Measurements from ENCODE around the gene PSMD13. TPM values are rescaled to one million over a fixed set of nuclear protein-coding genes. Genes with fewer than 3 reads are reported as not detected.
"Not testable (repeated sequence)": the region's sequence is repeated elsewhere in the genome, so short reads cannot be mapped to it uniquely, and the experiment has no call there.

Gene PSMD13
- 100 to 1,000 TPM; 348 to 399 (median 390) TPM for total RNA-seq

DNA sequence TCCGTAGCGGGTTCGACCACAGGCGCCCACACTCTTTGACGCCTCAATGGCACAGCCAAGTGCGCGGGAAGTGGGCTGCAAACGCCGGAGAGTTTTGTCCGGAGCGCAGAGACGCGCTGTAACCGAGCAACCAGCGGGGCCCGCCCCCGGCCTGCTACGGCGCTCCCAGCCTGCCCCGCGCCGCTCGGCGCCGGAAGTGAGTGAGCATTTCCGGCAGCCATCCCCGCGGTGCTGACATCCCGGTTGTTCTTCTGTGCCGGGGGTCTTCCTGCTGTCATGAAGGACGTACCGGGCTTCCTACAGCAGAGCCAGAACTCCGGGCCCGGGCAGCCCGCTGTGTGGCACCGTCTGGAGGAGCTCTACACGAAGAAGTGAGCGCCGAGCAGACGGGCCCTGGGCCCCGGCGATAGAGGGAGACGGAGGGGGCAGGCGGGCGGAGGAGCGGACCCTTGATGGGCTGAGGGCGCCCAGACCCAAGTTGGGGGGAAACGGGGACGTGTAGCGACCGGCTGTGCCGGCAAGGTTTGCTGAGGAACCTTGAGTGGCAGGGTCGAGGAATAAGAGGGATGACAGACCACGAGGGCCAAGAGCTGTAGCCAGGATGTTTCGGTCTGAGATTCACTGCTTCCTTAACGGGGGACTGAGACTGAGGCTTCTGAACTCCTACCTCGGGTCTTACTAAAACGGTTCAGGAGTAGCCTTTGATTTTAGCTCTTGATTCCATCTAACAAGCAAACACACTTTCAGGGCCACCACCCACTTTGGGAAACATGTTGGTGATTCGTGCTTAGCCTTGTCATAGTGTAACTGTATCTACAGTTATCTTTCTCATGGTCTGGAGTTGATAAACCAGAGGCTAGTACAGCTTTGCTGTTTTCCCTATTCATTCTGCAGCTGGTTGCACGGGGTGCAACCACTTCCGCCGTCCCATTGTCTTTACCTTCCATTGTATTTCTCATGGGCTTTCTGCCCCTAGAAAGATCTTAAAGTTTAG, at the start of gene PSMD13:
TSS of gene PSMD13 (plus strand) at position 203 of the 994 bp plus-strand sequence. CDS start at position 277, 74 bp downstream.
- H3K27me3 Mint-ChIP-seq (ENCODE audit: low read depth), result no peaks in the 10 kb centered on the region
- H3K4me1 Mint-ChIP-seq (ENCODE audit: low read depth), result peaks cover 50% of the 10 kb centered on the region
- peak within 1 kb of the TSS; percentile 97 for H3K4me3 Mint-ChIP-seq

DNA sequence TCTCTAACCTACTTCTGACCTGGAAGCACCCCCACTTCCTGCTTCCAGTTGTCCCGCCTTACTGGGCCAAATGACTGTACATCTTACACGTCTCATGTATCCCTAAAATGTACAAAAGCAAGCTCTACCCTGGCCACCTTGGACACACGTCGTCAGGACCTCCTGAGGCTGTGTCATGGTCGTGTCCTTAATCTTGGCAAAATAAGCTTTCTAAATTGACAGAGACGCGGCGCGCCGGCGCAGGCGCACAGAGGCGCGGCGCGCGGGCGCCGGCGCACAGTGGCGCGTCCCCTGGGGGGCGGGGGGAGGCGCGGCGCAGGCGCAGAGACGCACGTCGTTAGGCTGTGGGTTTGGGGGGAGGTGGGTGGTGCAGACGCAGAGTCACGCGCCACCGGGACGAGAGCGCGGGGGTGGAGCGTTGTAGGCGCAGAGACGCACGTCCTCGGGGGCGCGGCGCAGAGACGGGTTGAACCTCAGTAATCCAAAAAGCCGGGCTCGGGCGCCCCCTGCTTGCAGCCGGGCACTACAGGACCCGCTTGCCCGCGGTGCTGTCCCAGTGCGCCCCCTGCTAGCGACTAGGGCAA, 47.5 kb upstream of the PSMD13 start:
- H3K27me3 Mint-ChIP-seq (ENCODE audit: low read depth); H3K36me3 Mint-ChIP-seq (ENCODE audit: insufficient read depth); H3K4me1 Mint-ChIP-seq (ENCODE audit: low read depth); DNase-seq; H3K4me3 Mint-ChIP-seq; H3K9me3 Mint-ChIP-seq: not testable (repeated sequence)
- ATAC-seq, result peak in 1 of 2 donors; percentile 4

More for the DNA sequence above, at the start of gene PSMD13:
- H3K36me3 Mint-ChIP-seq (ENCODE audit: insufficient read depth), result peaks cover 27% of the 10 kb centered on the region
- no peaks in the 10 kb centered on the region for H3K9me3 Mint-ChIP-seq
- peak; percentile 82 for DNase-seq
- peak; percentile 82 to 85 for ATAC-seq

DNA sequence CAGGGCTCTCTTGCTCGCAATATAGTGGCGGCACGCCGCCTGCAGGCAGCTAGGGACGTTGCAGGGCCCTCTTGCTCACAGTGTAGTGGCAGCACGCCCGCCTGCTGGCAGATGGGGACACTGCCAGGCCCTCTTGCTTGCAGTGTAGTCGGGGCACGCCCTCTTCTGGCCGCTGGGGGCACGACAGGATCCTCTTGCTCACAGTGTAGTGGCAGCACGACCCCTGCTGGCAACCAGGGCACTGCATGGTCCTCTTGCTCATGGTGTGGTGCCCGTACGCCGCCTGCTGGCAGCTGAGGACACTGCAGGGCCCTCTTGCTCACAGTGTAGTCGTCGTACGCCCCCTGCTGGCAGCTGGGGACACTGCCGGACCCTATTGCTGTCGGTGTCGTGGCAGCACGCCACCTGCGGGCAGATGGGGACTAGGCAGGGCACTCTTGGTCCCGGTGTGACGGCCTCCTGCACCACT, 46.9 kb upstream of the PSMD13 start:
- peak; percentile 63 to 80 for ATAC-seq
- not testable (repeated sequence) for H3K36me3 Mint-ChIP-seq (ENCODE audit: insufficient read depth); H3K4me1 Mint-ChIP-seq (ENCODE audit: low read depth); H3K9me3 Mint-ChIP-seq; H3K27me3 Mint-ChIP-seq (ENCODE audit: low read depth); DNase-seq; H3K4me3 Mint-ChIP-seq

DNA sequence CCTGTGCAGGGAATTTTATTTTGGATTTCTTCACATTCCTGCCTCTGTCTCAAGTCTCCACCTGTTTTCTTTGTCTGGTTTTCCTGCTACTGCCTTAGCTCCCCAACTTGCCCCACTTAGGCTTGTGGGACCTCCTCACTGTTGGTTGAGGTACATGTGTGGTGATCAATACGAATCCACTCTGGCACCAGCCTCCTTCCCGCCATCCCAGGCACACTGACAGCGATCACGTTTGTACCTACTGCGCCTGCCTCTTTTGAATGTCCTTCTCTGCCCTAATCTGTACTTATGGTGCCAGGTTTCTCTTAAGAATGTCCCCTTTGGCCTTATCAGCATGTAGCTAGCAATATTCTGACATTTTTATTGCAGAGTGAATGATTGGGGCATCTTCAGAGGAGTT, 46.2 kb upstream of the PSMD13 start:
- not testable (repeated sequence) for H3K4me1 Mint-ChIP-seq (ENCODE audit: low read depth); H3K36me3 Mint-ChIP-seq (ENCODE audit: insufficient read depth); DNase-seq

DNA sequence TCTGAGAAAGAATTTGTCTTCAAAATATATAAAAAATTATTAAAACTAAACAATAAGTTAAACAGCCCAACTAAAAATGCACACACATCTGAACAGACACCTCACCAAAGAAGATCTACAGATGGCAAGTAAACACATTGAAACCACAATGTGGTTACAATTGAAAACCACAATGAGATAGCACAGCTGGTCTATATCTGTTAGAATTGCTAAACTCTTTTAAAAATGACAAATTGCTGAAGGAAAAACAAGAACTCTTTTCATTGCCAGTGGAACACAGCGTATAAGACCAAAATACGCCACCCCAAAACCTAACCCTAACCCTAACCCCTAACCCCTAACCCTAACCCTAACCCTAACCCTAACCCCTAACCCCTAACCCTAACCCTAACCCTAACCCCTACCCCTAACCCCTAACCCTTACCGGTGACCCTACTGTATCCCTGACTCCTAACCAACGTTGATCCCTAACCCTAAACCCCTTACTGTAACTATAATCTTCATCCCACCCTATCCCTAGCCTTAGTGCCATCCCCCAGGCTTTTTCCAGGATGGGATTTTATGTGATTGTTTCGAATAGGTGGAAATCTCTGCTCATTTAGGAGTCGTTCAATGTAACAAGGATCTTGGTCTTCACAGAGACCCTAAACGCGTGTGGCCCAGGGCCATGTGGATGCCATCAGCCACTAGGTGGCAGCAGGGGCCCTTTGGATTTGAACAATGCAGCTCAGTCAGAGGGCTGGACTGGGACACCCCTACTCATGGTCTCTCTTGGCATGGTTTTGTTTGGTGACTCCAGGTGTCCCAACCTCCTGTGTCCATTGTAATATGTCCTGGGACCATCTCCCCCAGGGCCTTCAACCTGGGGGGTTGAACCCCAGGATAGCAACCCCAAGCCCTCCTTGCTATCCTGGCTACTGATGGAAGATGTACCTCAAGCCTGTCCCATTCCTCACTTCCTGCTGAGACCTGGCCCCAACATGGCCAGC, 45.0 kb upstream of the PSMD13 start:
- H3K4me1 Mint-ChIP-seq (ENCODE audit: low read depth); H3K27me3 Mint-ChIP-seq (ENCODE audit: low read depth); H3K4me3 Mint-ChIP-seq; H3K36me3 Mint-ChIP-seq (ENCODE audit: insufficient read depth); H3K9me3 Mint-ChIP-seq: not testable (repeated sequence)
- peak; percentile 63 to 85 for ATAC-seq
- DNase-seq, result peak; percentile 68

More for the DNA sequence above, 46.2 kb upstream of the PSMD13 start:
- ATAC-seq; H3K27me3 Mint-ChIP-seq (ENCODE audit: low read depth); H3K9me3 Mint-ChIP-seq; H3K4me3 Mint-ChIP-seq: not testable (repeated sequence)

DNA sequence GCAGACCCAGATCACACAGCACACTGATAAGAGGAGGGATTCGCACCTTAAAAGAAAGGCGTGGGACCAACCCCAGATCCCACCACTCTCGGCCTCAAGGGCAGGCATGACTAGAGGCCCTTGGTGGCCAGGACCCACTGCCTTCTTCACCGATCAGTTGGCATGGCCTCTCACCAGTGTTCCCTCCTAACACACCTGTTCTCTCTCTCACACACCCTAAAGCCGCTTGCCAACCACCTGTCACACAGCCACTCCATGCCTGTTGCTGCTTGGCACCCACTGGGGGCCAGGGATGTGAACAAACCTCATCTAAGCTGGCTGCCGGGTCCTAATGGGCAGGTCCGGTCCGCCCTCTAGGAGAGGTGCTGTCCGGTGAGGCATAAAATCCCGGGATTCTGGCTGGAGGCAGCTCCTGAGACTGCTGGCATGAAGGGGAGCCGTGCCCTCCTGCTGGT, 44.1 kb upstream of the PSMD13 start, which contains the start of gene SCGB1C1:
TSS of gene SCGB1C1 (plus strand) at position 405 of the 455 bp plus-strand sequence. CDS start at position 427, 22 bp downstream.
- H3K9me3 Mint-ChIP-seq; ATAC-seq; DNase-seq; H3K27me3 Mint-ChIP-seq (ENCODE audit: low read depth); H3K36me3 Mint-ChIP-seq (ENCODE audit: insufficient read depth); H3K4me3 Mint-ChIP-seq; H3K4me1 Mint-ChIP-seq (ENCODE audit: low read depth): not testable (repeated sequence)

DNA sequence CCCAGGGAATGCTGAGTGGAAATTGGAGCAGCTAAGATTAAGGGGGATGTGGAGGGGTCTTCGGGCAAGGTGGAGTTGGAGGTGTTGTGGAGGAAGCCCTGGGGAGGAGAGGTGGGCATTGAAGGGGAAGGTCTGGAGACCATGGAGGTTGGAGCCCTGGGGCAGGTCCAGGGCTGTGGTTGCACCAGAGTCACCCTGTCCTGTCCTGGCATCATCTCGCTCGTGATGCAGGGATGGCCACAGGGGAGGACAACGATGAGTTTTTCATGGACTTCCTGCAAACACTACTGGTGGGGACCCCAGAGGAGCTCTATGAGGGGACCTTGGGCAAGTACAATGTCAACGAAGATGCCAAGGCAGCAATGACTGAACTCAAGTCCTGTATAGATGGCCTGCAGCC, 43.3 kb upstream of the PSMD13 start:
- not testable (repeated sequence) for ATAC-seq; H3K9me3 Mint-ChIP-seq; H3K27me3 Mint-ChIP-seq (ENCODE audit: low read depth); H3K4me1 Mint-ChIP-seq (ENCODE audit: low read depth); DNase-seq; H3K4me3 Mint-ChIP-seq; H3K36me3 Mint-ChIP-seq (ENCODE audit: insufficient read depth)

DNA sequence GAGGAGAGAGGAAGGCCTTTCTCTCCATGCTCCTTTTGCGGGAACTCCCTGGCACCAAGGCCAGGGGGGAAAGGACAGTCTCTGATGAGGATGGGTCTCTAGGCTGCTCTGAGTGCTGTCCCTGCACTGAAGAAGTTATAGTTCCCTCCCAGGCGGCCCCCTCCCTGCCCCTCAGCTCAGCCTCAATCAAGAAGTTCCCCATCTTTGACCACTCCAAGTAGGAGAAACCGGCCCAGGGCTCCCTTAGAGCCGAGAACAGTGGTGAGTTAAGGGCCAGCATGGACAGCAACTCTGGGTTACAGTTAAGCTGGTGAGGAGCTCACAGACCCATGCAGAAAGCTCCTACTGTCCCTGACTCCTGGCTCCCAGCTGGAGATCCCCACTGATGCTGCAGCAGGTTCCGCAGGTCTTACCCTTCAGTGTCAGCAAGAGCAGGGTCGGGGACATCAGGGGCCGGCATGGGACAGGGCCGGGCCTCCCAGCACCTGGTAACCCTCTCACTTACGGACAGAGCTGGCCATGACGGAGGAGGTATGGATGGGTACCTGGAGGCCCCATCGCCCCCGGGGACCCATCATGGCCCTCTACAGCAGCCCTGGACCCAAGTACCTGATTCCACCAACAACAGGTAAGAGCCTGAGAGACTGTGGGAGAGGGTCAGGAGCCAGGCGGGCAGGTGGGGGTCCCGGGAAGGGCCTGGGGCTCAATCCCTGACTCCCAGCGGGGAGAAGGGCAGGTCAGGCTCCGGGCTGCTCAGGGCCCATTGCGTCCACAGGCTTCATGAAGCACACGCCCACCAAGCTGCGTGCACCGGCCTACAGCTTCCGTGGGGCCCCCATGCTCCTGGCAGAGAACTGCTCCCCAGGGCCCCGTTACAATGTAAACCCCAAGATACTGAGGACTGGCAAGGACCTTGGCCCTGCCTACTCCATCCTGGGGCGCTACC, 39.7 kb upstream of the PSMD13 start:
- no peaks in the 10 kb centered on the region for H3K9me3 Mint-ChIP-seq
- no peak overlapping the region for H3K4me3 Mint-ChIP-seq
- DNase-seq (no peak), ATAC-seq (no peak)
- H3K27me3 Mint-ChIP-seq (ENCODE audit: low read depth), result no peaks in the 10 kb centered on the region
- no peaks in the 10 kb centered on the region for H3K36me3 Mint-ChIP-seq (ENCODE audit: insufficient read depth)
- peaks cover 12% of the 10 kb centered on the region for H3K4me1 Mint-ChIP-seq (ENCODE audit: low read depth)

DNA sequence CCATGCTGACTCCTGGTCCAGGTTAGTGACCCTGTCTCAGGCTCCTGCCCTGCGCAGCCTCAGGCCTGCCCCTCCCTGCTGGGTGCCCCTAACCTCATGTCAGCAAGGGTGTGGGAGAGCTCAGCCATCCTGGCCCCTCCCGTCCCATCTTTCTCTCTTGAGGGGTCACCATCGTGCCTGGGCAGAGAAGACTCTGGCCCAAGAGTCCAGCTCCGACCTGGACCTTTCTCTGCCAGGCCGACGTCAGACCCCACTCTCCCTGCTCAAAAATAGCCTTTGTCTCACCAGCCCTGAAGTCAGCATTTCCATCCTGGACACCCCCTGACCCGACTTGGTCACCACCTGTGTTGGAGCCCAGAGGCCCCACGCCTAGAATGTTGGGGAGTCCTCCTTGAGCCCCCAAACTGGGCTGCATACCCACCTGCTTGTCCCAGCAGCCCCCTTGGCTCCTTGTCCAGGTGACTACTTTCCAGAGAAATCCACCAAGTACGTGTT, 39.0 kb upstream of the PSMD13 start:
- H3K4me1 Mint-ChIP-seq (ENCODE audit: low read depth), result peaks cover 17% of the 10 kb centered on the region

DNA sequence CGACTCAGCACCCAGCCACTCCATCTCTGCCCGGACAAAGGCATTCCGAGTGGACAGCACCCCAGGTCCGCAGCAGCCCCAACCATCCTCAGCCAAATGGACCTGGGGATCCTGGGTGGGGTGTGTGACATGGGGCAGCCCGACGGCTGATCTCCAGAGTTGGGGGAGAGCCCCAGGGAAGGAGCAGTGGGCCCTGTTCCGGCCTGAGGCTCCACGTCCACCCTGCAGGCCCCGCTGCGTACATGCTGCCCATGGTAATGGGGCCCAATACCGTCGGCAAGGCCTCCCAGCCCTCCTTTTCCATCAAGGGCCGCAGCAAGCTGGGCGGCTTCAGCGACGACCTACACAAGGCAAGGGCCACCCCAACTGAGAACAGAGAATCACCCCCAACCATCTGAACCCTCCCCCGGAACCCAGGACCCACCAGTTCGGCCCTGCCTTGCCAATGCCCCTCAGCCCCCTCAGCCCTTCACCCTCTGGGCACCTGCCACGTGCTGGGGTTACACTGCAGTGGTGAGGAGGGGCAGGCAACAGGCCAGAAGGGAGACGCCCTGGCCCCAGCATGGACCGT, 38.5 kb upstream of the PSMD13 start:
- ATAC-seq, result no peak
- Mint-ChIP-seq H3K4me3 (no peak overlapping the region), H3K4me1 (ENCODE audit: low read depth) (peaks cover 22% of the 10 kb centered on the region), H3K36me3 (ENCODE audit: insufficient read depth) (peaks cover 1% of the 10 kb centered on the region), H3K27me3 (ENCODE audit: low read depth) (no peaks in the 10 kb centered on the region), H3K9me3 (no peaks in the 10 kb centered on the region)
- DNase-seq, result no peak

More for the DNA sequence above, 39.0 kb upstream of the PSMD13 start:
- H3K36me3 Mint-ChIP-seq (ENCODE audit: insufficient read depth), result no peaks in the 10 kb centered on the region
- no peak overlapping the region for H3K4me3 Mint-ChIP-seq
- ATAC-seq, result no peak
- no peaks in the 10 kb centered on the region for H3K27me3 Mint-ChIP-seq (ENCODE audit: low read depth)
- no peak for DNase-seq
- no peaks in the 10 kb centered on the region for H3K9me3 Mint-ChIP-seq

DNA sequence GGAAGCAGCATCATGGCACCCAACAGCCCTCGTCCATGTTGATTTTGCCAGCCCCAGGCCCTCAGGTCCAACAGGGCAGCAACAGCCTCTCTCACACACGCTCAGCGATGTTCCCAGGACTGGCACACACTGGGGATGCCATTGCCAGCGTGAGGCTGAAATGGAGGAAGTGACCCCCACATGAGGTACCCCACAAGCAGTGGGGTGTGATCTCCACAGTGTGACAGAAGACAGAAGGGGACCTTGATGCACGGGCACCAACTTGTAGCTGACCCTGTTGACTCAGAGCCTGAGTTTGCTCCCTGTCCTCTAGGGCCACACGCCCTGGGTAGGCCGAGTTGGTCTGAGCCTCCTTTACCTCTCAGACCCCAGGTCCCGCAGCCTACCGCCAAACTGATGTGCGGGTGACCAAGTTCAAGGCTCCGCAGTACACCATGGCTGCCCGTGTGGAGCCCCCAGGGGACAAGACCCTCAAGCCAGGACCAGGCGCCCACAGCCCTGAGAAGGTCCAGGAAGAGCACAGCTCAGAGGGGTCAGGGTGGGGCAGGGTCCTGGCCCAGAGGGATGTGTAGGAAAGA, 37.7 kb upstream of the PSMD13 start:
- H3K9me3 Mint-ChIP-seq, result no peaks in the 10 kb centered on the region
- DNase-seq (no peak), ATAC-seq (no peak)
- H3K4me3 Mint-ChIP-seq, result no peak overlapping the region
- no peaks in the 10 kb centered on the region for H3K27me3 Mint-ChIP-seq (ENCODE audit: low read depth)
- peaks cover 4% of the 10 kb centered on the region for H3K36me3 Mint-ChIP-seq (ENCODE audit: insufficient read depth)
- peaks cover 29% of the 10 kb centered on the region for H3K4me1 Mint-ChIP-seq (ENCODE audit: low read depth)

DNA sequence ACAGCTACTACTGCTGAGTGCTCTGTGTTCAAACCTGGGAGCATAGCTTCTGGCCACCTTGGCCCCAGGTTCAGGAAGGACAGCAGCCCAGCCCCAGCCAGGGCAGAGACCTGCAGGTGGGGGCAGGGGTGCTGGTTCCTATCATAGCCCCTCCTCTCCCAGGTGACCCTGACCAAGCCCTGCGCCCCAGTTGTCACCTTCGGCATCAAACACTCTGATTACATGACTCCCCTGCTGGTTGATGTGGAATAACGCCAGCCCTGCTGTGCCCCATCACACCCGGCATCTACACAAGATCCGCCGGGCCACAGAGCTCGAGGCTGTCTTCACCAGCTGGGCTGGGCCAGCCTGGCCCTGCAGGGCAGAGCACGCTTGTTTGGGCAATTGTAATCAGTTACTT, 37.0 kb upstream of the PSMD13 start:
- Mint-ChIP-seq H3K27me3 (ENCODE audit: low read depth) (no peaks in the 10 kb centered on the region), H3K36me3 (ENCODE audit: insufficient read depth) (peaks cover 4% of the 10 kb centered on the region), H3K9me3 (no peaks in the 10 kb centered on the region), H3K4me3 (no peak overlapping the region), H3K4me1 (ENCODE audit: low read depth) (peaks cover 35% of the 10 kb centered on the region)
- no peak for ATAC-seq
- no peak for DNase-seq
